Cardiac muscle cell (in vitro differentiated cells and primary cell): ENCODE results near the gene FEM1B. TPM values are rescaled to one million over a fixed set of nuclear protein-coding genes. Genes with fewer than 3 reads are reported as not detected.
A peak's percentile ranks its signal among the peaks of the same experiment; 100 is the strongest.

Experiments
- DNase-seq, 2 donors: peaks; one replicate each; pipeline versions ENCODE4 v3.0.0 to v3.0.0-alpha.2; 2010 to 2017; ENCODE audit warnings: low read depth in 1 of 2, low spot score in 1 of 2
- H3K27ac ChIP-seq: fragments of 200-600 bp; sonication (generic); 2 replicates; pipeline ENCODE4 v1.5.1; 2016
- H3K27me3 ChIP-seq: fragments of 200-600 bp; sonication (generic); 2 replicates; pipeline ENCODE4 v1.6.0; 2016; ENCODE audit warnings: control low read depth
- H3K36me3 ChIP-seq: fragments of 200-600 bp; sonication (generic); 2 replicates; pipeline ENCODE4 v1.5.1; 2016; ENCODE audit warnings: control low read depth
- H3K4me1 ChIP-seq: fragments of 200-600 bp; sonication (generic); 2 replicates; pipeline ENCODE4 v1.8.1; 2017; ENCODE audit warnings: low read depth, mild to moderate bottlenecking, mixed run types
- H3K4me3 ChIP-seq: fragments of 200-600 bp; sonication (generic); 2 replicates; pipeline ENCODE4 v1.5.1; 2016; ENCODE audit warnings: mild to moderate bottlenecking
- H3K9me3 ChIP-seq: fragments of 200-600 bp; sonication (generic); 2 replicates; pipeline ENCODE4 v1.5.1; 2017; ENCODE audit warnings: low read depth, mild to moderate bottlenecking, control low read depth
- CTCF ChIP-seq: IDR thresholded peaks from 2 replicates; pipeline ENCODE4 v1.5.1; 2012; ENCODE audit warnings: low read depth, mild to moderate bottlenecking, low read length
- polyA plus RNA-seq: library from polyadenylated mRNA; unstranded; fragments of >200 nt; fragmentation: Nextera tagmentation; extraction: Ambion mirVana; gene quantifications from 2 replicates; pipeline ENCODE4 v1.2.1, GENCODE V29; 2016
- total RNA-seq: library from RNA; depleted of rRNA; stranded (reverse); fragments of >200 nt; gene quantifications from 2 replicates; pipeline ENCODE4 v1.2.3, GENCODE V29; 2016

FEM1B gene
- total and polyA plus RNA-seq, 2 experiments from 2014 or later: 23.0 to 59.7 TPM

- Histone ChIP-seq H3K4me1 (peaks cover 3% of the 10 kb centered on the region), H3K4me3 (no peak overlapping the region), H3K9me3 (no peaks in the 10 kb centered on the region), H3K27ac (no peak overlapping the region), H3K36me3 (no peaks in the 10 kb centered on the region), H3K27me3 (no peaks in the 10 kb centered on the region)
- TF ChIP-seq CTCF: no peak
- DNase-seq: no peak
Measured at GRCh38 chr15:68335655-68336054, 58.1 kb downstream of the FEM1B start.

- Histone ChIP-seq H3K27ac (no peak overlapping the region), H3K27me3 (no peaks in the 10 kb centered on the region), H3K9me3 (no peaks in the 10 kb centered on the region), H3K4me3 (no peak overlapping the region), H3K36me3 (no peaks in the 10 kb centered on the region), H3K4me1 (peaks cover 11% of the 10 kb centered on the region)
- no peak for DNase-seq
- no peak for TF ChIP-seq CTCF
Measured at GRCh38 chr15:68336516-68336915, 59.0 kb downstream of the FEM1B start.

- no peak overlapping the region for H3K4me3 ChIP-seq
- no peak overlapping the region for H3K27ac ChIP-seq
- H3K36me3 ChIP-seq: no peaks in the 10 kb centered on the region
- no peak for DNase-seq
- H3K27me3 ChIP-seq: no peaks in the 10 kb centered on the region
- no peak for TF ChIP-seq CTCF
- no peaks in the 10 kb centered on the region for H3K9me3 ChIP-seq
- peaks cover 19% of the 10 kb centered on the region for H3K4me1 ChIP-seq
Measured at GRCh38 chr15:68337826-68338225, 60.3 kb downstream of the FEM1B start.

- peaks cover 19% of the 10 kb centered on the region for H3K4me1 ChIP-seq
- no peaks in the 10 kb centered on the region for H3K36me3 ChIP-seq
- H3K27ac ChIP-seq: no peak overlapping the region
- no peak for TF ChIP-seq CTCF
- no peaks in the 10 kb centered on the region for H3K27me3 ChIP-seq
- DNase-seq: no peak
- H3K9me3 ChIP-seq: no peaks in the 10 kb centered on the region
- H3K4me3 ChIP-seq: no peak overlapping the region
Measured at GRCh38 chr15:68339481-68339880, 61.9 kb downstream of the FEM1B start.

GRCh38 chr15:68340726-68341671, 63.5 kb downstream of the FEM1B start:
- Histone ChIP-seq H3K27ac (peak overlapping the region; percentile 61), H3K9me3 (no peaks in the 10 kb centered on the region), H3K36me3 (no peaks in the 10 kb centered on the region), H3K4me1 (peaks cover 19% of the 10 kb centered on the region), H3K4me3 (no peak overlapping the region), H3K27me3 (no peaks in the 10 kb centered on the region)
- TF ChIP-seq CTCF: no peak
- peak in 1 of 2 donors; percentile 54 for DNase-seq
